VCaP (cell line): ENCODE measurements around the gene APMAP.
A peak's percentile ranks its signal among the peaks of the same experiment; 100 is the strongest.

Source experiments
- H3K27ac ChIP-seq: fragments of 450-650 bp; 2 replicates; pipeline ENCODE4 v1.5.1; 2017
- TF ChIP-seq, protein P1 (sequence below): fragments of 450-650 bp; conservative IDR thresholded peaks from 2 replicates; pipeline ENCODE4 v1.5.1; 2017; ENCODE audit warnings: mild to moderate bottlenecking, moderate library complexity

APMAP gene

DNA sequence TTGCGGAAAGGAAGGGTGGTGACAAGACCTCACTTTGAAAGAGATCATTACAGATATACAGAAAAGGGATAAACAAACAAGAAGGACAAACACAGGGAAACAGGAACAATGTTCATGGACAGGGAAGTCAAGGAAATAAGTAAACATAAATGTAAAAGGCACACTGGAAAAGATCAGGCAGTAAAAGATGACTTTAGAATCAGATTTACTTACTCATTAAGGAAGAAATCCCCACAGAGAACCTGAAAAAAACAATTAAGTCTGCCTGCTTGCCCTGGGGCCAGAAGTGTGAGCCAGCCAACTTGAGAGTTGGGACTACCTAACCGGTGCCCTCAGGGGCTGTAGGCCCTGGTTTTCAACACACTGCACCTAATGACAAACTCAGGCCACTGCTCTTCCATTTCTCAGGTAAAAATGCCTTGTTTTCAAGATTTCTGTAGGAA lies 1.7 kb downstream of the APMAP start:
- TF ChIP-seq, protein P1, sequence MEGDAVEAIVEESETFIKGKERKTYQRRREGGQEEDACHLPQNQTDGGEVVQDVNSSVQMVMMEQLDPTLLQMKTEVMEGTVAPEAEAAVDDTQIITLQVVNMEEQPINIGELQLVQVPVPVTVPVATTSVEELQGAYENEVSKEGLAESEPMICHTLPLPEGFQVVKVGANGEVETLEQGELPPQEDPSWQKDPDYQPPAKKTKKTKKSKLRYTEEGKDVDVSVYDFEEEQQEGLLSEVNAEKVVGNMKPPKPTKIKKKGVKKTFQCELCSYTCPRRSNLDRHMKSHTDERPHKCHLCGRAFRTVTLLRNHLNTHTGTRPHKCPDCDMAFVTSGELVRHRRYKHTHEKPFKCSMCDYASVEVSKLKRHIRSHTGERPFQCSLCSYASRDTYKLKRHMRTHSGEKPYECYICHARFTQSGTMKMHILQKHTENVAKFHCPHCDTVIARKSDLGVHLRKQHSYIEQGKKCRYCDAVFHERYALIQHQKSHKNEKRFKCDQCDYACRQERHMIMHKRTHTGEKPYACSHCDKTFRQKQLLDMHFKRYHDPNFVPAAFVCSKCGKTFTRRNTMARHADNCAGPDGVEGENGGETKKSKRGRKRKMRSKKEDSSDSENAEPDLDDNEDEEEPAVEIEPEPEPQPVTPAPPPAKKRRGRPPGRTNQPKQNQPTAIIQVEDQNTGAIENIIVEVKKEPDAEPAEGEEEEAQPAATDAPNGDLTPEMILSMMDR = no peak
- H3K27ac ChIP-seq = peak overlapping the region; percentile 85

DNA sequence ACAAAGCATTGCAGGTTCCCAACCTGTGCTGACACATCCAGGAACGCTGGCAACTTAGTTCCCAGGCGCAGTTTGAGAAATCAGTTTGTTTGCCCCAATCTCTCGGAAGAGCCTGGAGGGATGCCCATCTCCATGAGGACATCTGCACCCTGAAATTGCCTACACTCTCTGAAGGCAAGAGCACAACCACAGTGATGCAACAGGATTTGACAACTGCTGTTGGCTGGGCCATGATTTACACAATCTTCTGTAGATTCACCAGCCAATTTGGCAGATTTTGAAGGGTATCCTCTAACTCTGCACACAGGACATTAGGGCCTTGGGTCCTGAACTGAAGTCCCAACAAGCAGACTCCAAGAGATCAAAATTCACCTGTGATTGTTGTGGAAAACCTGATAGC lies 3.4 kb downstream of the APMAP start:
- no peak overlapping the region for H3K27ac ChIP-seq
- TF ChIP-seq, protein P1 = no peak

DNA sequence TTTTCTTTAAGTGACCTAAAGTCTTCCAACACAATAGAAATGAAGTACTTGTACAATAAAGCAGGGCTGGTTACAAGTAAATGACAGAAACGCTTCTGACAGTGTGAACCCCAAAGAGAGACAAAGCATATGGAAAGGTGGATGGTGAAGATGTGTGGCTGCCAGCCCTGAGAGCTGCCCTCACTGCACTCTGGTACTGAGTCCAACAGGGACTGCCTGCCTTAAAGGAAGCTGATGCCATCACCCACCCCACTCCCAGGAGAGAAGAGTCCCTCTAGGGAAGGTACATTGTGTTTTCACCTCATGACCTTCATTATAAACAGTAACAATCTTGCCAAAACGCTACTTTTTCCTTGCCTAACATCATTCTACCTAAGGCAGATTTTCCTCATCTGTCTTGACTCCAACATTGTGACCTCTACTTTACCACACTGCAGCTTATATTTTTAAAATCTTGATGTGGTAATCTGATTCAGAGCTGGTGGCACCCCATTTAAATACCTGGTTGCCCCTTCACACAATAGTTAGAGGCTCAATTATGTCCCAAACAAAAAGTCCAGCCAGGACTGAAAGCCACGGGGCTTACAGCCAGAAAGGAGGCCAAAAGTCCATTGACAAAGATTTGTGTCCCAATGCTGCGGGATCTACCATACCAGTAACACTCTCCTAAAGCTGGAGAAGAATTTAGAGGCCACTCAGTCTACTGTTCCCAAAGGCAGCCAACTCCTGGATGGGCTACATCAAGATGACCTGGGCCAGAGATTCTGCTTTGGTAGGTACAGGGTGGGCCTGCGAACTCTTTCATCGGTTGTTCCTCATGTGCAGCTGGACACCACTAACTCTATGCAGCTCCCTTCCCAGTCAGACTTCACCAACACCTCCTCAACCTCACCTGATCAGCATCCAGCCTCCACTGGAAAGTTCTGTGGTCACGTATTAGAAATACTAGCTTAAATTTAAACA lies 4.4 kb downstream of the APMAP start:
- no peak overlapping the region for H3K27ac ChIP-seq
- TF ChIP-seq, protein P1 = no peak

DNA sequence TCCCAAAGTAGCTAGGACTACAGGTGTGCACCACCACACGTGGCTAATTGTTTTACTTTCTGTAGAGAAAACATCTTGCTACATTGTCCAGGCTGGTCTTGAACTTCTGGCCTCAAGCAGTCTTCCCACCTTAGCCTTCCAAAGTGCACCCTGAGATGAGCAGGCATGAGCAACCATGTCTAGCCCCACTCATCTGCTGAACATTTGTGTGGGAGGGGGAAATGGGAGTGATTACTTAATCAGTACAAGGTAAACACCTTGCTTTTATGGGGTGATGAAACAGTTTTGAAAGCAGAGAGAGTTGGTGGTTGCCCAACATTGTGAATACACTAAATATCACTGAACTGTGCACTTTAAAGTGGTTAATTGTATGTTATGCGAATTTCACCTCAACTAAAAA lies 5.3 kb downstream of the APMAP start:
- H3K27ac ChIP-seq = no peak overlapping the region
- TF ChIP-seq, protein P1 = no peak

DNA sequence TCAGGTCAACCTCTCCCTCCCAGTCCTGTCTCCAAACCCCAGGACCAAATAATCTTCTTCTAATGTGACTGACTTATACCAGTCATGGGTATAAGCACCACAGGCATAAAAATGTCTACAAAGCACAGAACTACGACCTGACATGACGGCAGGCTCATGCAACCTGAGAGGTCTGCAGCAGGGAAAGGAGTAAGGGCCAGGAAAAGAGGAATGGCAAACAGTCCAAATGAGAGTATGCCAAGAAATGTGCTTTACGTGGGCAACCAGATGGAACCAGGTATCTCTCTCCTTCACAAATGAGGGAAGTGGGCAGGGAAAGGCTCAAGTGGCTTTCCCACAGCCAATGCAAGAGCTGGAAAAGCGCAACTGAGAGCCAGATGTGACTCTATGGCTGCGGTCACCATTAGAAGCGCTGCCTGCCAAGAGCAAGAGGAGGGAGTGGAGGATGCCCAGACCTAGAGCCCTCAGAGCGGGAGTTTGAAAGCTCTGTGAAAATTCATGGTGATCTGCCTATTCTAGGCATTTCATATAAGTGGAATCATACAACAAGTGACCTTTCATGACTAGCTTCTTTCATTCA lies 6.0 kb downstream of the APMAP start:
- no peak overlapping the region for H3K27ac ChIP-seq
- TF ChIP-seq, protein P1 = no peak

DNA sequence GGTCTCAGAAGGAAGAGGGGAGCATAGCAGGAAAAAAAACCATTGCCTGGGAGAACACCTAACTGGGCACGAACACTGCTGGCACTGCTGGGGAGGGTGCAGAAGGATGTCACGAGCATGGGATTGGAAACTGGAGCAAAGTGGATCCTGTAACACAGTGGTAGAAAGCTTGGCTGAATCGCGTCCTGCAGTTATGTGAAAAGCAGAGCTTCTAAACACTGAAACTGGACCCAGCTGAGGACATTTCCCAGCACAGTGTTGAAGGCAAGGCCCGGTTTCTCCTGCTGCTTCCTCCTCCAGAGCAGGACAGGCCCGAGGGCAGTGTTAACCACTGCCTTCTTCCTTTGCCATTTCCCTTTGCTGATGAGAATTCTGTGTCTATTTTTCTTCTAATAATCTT lies 6.7 kb downstream of the APMAP start:
- H3K27ac ChIP-seq = no peak overlapping the region
- TF ChIP-seq, protein P1 = no peak

DNA sequence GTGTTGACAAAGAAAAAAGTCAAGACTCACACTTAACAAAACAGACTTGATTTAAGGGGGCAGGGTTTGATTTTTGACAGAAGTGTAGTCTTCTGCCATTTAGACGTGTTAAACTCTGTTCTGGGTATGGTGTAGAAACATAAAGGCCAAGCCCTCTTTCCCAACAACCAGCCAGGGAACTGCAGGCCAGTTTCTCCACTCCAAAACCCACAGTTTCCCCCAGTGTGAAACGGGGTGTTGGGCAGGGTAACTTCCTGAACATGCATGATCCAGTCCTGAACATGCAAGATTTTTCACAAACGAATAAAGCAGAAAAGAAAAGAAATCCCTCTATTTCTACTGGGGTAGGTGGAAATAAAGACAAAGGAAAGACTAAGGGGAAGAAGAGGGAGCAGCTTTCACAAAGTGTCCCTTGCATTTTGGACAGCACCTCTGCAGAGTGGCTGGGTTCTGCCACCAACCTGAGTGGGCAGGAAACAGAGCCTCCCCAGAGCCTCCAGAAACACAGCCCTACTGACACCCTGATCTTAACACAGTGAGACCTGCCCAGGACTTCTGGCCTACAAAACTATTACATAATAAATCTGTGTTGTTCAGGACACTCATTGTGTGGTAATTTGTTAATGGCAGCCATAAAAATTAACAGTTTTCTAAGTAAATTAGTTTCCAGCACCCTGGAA lies 7.5 kb downstream of the APMAP start:
- no peak overlapping the region for H3K27ac ChIP-seq
- TF ChIP-seq, protein P1 = no peak
